Transverse colon (tissue), 4 donors: ENCODE data around the gene LSR. TPM values are rescaled to one million over a fixed set of nuclear protein-coding genes. Genes with fewer than 3 reads are reported as not detected.

Source experiments
- DNase-seq: peaks from one replicate; pipeline ENCODE4 v3.0.0-alpha.2; 2019
- H3K27ac ChIP-seq, 4 donors: fragments of 200-600 bp; sonication (generic); 2 replicates each; pipeline ENCODE4 v1.5.1; 2016 to 2018; ENCODE audit warnings: inconsistent platforms in 4 of 4
- H3K27me3 ChIP-seq: fragments of 200-600 bp; sonication (generic); 2 replicates; pipeline ENCODE4 v1.5.1; 2017; ENCODE audit warnings: inconsistent platforms
- H3K36me3 ChIP-seq, 4 donors: fragments of 200-600 bp; sonication (generic); 2 replicates each; pipeline ENCODE4 v1.5.1; 2017 to 2019; ENCODE audit warnings: inconsistent platforms in 4 of 4
- H3K4me1 ChIP-seq, 4 donors: fragments of 200-600 bp; sonication (generic); 2 replicates each; pipeline ENCODE4 v1.5.1; 2017 to 2020; ENCODE audit warnings: inconsistent platforms in 4 of 4
- H3K4me3 ChIP-seq, 4 donors: fragments of 200-600 bp; sonication (generic); 1 replicate in 1 of 4; 2 replicates in 3 of 4; pipeline versions ENCODE4 v1.5.1 to v1.6.1; 2017 to 2019; ENCODE audit warnings: inconsistent platforms in 4 of 4
- H3K9me3 ChIP-seq, 2 donors: fragments of 200-600 bp; sonication (generic); 2 replicates each; pipeline ENCODE4 v1.5.1; 2017 to 2019; ENCODE audit warnings: inconsistent platforms in 2 of 2
- CTCF ChIP-seq, 5 experiments: fragments of 200-600 bp in 3 of 5; fragments of 450-650 bp in 2 of 5; sonication (generic) in 3 of 5; IDR thresholded peaks; 1 replicate in 2 of 5; 2 replicates in 3 of 5; pipeline ENCODE4 v1.5.1; 2016 to 2017; ENCODE audit warnings: antibody characterized with exemption in 5 of 5, inconsistent platforms in 3 of 5, mild to moderate bottlenecking in 2 of 5, moderate library complexity in 1 of 5
- EP300 ChIP-seq: sonication (generic); formaldehyde crosslinking; IDR thresholded peaks from one replicate; pipeline ENCODE4 v1.6.1; 2017; ENCODE audit warnings: antibody characterized with exemption, low read depth
- POLR2A ChIP-seq: fragments of 450-650 bp; IDR thresholded peaks from one replicate; pipeline ENCODE4 v1.6.1; 2016; ENCODE audit warnings: antibody characterized with exemption, mild to moderate bottlenecking, moderate library complexity
- POLR2AphosphoS5 ChIP-seq, 3 donors: sonication (generic); formaldehyde crosslinking; IDR thresholded peaks; one replicate each; pipeline ENCODE4 v1.6.1; 2016; ENCODE audit warnings: antibody characterized with exemption in 3 of 3
- WGBS, 2 donors: methylation state at CpG; one replicate each; pipeline ENCODE4 v1.1.5; 2018; ENCODE audit warnings: low coverage in 1 of 2; 5-methylcytosine and 5-hydroxymethylcytosine counted together
- in situ Hi-C, 4 donors: fragments of 200-750 bp; cut with MboI; loops; one replicate each; pipeline versions ENCODE4 v1.15.0 to v1.15.1; 2017; ENCODE audit warnings: low sequenced_read_pairs in 3 of 4, low pct_ligation_motif_present in 1 of 4, low pct_unique_long_range_greater_than_20kb in 1 of 4
- intact Hi-C: fragments of 100-400 bp; cut with DNase I; formaldehyde crosslinking; loops from one replicate; pipeline ENCODE4 v1.15.1; 2023; ENCODE audit warnings: low total_unique reads
- total RNA-seq, 4 donors: library from RNA; depleted of rRNA; stranded (reverse); fragments of >200 nt; gene quantifications; one replicate each; pipeline ENCODE4 v1.1.0, GENCODE V29; 2016

The LSR gene
- total RNA-seq, 4 donors from 2014 or later: 124 to 484 (median 330) TPM

GRCh38 chr19:35213663-35214632 is 34.9 kb upstream of the LSR start:
- WGBS, 2 donors: 0 to 32% methylated on average over 1 to 21 of the region's 21 CpGs
- Histone ChIP-seq H3K4me3 (no peak overlapping the region), H3K4me1 (peaks cover 8 to 34% (median 12%) of the 10 kb centered on the region in 4 donors), H3K36me3 (no peaks in the 10 kb centered on the region), H3K27ac (peak overlapping the region; percentile 71 to 81 (median 75)), H3K27me3 (no peaks in the 10 kb centered on the region), H3K9me3 (no peaks in the 10 kb centered on the region)
- peak; percentile 84 for DNase-seq
- TF ChIP-seq CTCF (IDR thresholded peaks at IDR 0.05) (no peak), POLR2AphosphoS5 (IDR thresholded peaks at IDR 0.05) (peak; percentile 21 to 78 (median 72)), POLR2A (no peak), EP300 (peak; percentile 73)
- intact Hi-C loops: no loop called here
- in situ Hi-C loops: no loop called here

DNA sequence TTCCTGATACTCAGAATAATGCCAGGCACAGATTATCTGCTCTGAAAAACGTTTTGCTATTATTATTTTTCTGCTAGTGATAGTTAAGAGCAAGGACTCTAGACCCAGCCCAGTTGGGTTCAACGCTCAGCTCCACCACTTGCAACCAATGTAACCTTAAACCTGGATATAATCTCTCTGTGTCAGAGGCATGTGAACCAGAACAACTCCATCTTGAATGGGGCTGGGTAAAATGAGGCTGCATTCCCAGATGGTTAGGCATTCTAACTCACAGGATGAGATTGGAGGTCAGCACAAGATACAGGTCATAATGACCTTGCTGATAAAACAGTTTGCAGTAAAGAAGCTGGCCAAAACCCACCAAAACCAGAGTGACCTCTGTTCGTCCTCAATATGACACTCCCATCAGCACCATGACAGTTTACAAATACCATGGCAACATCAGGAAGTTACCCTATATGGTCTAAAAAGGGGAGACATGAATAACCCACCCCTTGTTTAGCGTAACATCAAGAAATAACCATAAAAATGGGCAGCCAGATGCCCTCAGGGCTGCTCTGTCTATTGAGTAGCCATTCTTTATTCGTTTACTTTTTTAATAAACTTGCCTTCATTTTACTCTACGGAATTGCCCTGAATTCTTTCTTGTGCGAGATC is 33.9 kb upstream of the LSR start:
- Histone ChIP-seq H3K4me1 (peaks cover 8 to 34% (median 12%) of the 10 kb centered on the region in 4 donors), H3K9me3 (no peaks in the 10 kb centered on the region), H3K27ac (peak overlapping the region in 3 of 4 donors; percentile 71 to 81 (median 76)), H3K27me3 (no peaks in the 10 kb centered on the region), H3K4me3 (no peak overlapping the region), H3K36me3 (no peaks in the 10 kb centered on the region)
- no peak for TF ChIP-seq POLR2AphosphoS5 (IDR thresholded peaks at IDR 0.05)
- no peak for TF ChIP-seq EP300
- TF ChIP-seq POLR2A: no peak
- TF ChIP-seq CTCF (IDR thresholded peaks at IDR 0.05): no peak
- in situ Hi-C loops: no loop called here
- intact Hi-C loops: no loop called here
- WGBS, 2 donors: 61 to 75% methylated on average over 4 to 7 of the region's 7 CpGs
- no peak for DNase-seq

GRCh38 chr19:35216016-35216832 is 32.6 kb upstream of the LSR start:
- H3K27ac ChIP-seq: no peak overlapping the region
- DNase-seq: no peak
- intact Hi-C loops: no loop called here

More at GRCh38 chr19:35216016-35216832, 32.6 kb upstream of the LSR start:
- WGBS, 2 donors: 79% methylated on average over 8 of the region's 8 CpGs; no CpG with 5 or more reads in 1 of the 2 donors
- Histone ChIP-seq H3K4me3 (no peak overlapping the region), H3K27me3 (no peaks in the 10 kb centered on the region), H3K4me1 (peaks cover 8 to 31% (median 12%) of the 10 kb centered on the region in 4 donors), H3K36me3 (no peaks in the 10 kb centered on the region), H3K9me3 (no peaks in the 10 kb centered on the region)
- in situ Hi-C loops: no loop called here
- TF ChIP-seq POLR2AphosphoS5 (IDR thresholded peaks at IDR 0.05): no peak
- TF ChIP-seq EP300: no peak
- TF ChIP-seq CTCF (IDR thresholded peaks at IDR 0.05): no peak
- no peak for TF ChIP-seq POLR2A
